ENCODE results near the gene TMEM175.

DNA sequence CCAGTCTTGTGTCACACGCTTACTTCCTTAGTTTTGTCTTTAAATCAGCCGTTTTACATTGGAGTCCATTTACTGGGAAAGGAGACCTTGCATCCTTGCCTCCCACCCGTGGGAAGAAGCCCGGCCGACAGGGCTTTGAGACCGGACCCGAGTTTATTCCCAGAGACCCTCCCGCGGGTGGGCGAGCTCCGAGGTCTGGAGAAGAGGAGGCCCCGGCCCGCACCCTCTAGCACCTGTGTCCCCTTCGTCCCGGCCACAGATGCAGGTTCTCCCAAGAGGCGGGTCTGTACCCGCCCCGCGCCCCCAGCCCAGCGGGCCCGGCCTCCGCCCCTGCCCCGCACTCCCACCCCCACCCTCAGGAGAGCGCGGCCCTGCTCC is 64.7 kb downstream of the TMEM175 start:
- TF ChIP-seq EZH2phosphoT487 (IDR thresholded peaks at IDR 0.05; ENCODE audit: borderline replicate concordance, low read length): no peak
- TF ChIP-seq, protein P1, sequence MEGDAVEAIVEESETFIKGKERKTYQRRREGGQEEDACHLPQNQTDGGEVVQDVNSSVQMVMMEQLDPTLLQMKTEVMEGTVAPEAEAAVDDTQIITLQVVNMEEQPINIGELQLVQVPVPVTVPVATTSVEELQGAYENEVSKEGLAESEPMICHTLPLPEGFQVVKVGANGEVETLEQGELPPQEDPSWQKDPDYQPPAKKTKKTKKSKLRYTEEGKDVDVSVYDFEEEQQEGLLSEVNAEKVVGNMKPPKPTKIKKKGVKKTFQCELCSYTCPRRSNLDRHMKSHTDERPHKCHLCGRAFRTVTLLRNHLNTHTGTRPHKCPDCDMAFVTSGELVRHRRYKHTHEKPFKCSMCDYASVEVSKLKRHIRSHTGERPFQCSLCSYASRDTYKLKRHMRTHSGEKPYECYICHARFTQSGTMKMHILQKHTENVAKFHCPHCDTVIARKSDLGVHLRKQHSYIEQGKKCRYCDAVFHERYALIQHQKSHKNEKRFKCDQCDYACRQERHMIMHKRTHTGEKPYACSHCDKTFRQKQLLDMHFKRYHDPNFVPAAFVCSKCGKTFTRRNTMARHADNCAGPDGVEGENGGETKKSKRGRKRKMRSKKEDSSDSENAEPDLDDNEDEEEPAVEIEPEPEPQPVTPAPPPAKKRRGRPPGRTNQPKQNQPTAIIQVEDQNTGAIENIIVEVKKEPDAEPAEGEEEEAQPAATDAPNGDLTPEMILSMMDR (IDR thresholded peaks at IDR 0.05; ENCODE audit: low read depth, low read length, poor library complexity, severe bottlenecking): no peak
